K562 (cell line): ENCODE results near the gene PRRC2B. TPM values are rescaled to one million over a fixed set of nuclear protein-coding genes. Genes with fewer than 3 reads are reported as not detected.
"Not testable (repeated sequence)": the region's sequence is repeated elsewhere in the genome, so short reads cannot be mapped to it uniquely, and the experiment has no call there.

Experiments used
- ATAC-seq: fragments of 200-7000 bp; cut with Tn5 transposase; 3 replicates; pipeline ENCODE4 v1.9.1; 2020; ENCODE audit warnings: moderate library complexity
- BruUV-seq: library from RNA; stranded (reverse); fragments of 400-500 nt; replicated peaks from 2 replicates; lab custom pipeline; 2021; lab: Mats Ljungman, UMichigan
- CTCF ChIA-PET: fragments of 300-600 bp; formaldehyde crosslinking; extraction: SDS; loops from one replicate; lab custom pipeline; 2021; ENCODE audit warnings: low intra/inter-chr PET ratio; lab: Yijun Ruan, JAX
- POLR2A ChIA-PET: fragments of 300-600, 350-650 bp; sonication (Branson Sonifier 250); formaldehyde crosslinking; extraction: SDS; loops from one replicate; lab custom pipeline; 2021; ENCODE audit warnings: antibody characterized with exemption, inconsistent platforms; lab: Yijun Ruan, JAX
- DNase-seq, 4 experiments: peaks; one replicate each; pipeline versions ENCODE4 v3.0.0 to v3.0.0-alpha.2; 2011 to 2018; ENCODE audit warnings: low spot score in 3 of 4, mixed read lengths in 3 of 4; ENCODE audit errors: extremely low read depth in 1 of 4
- FAIRE-seq: peaks from 2 replicates; lab custom pipeline; 2011; peaks lifted over from hg19 to GRCh38; lab: Jason Lieb, UNC
- H2AFZ ChIP-seq: 2 replicates; pipeline ENCODE4 v1.6.0; 2011; ENCODE audit warnings: low read depth, low read length, control low read depth, inconsistent platforms
- H3K27ac ChIP-seq: fragments of 200-600 bp; 3 replicates; pipeline ENCODE4 v1.8.0; 2011; ENCODE audit warnings: low read depth, mild to moderate bottlenecking, control low read depth, inconsistent platforms, low read length, moderate library complexity, mixed read lengths; ENCODE audit errors: extremely low read depth
- H3K27me3 ChIP-seq, 2 experiments: fragments of 300-600 bp in 1 of 2; 2 replicates in 1 of 2; 3 replicates in 1 of 2; pipeline versions ENCODE4 v1.6.0 to v1.8.0; 2011; ENCODE audit warnings: inconsistent platforms in 2 of 2, low read length in 2 of 2, mild to moderate bottlenecking in 1 of 2, mixed read lengths in 1 of 2, moderate library complexity in 1 of 2; ENCODE audit not compliant: control insufficient read depth in 2 of 2, insufficient read depth in 2 of 2
- H3K36me3 ChIP-seq: fragments of 300-600 bp; 3 replicates; pipeline ENCODE4 v1.8.0; 2011; ENCODE audit warnings: mild to moderate bottlenecking, low read length, inconsistent platforms; ENCODE audit not compliant: control insufficient read depth, insufficient read depth
- H3K4me1 ChIP-seq, 2 experiments: fragments of 200-600 bp in 1 of 2; replicated peaks in 1 of 2; 2 replicates in 1 of 2; 3 replicates in 1 of 2; pipeline versions ENCODE4 v1.5.1 to v1.8.0; 2011; ENCODE audit warnings: inconsistent platforms in 2 of 2, low read length in 2 of 2, mild to moderate bottlenecking in 1 of 2, mixed read lengths in 1 of 2, moderate library complexity in 1 of 2; ENCODE audit not compliant: control insufficient read depth in 2 of 2, insufficient read depth in 2 of 2
- H3K4me2 ChIP-seq: 2 replicates; pipeline ENCODE4 v1.6.1; 2011; ENCODE audit warnings: low read length, control low read depth, inconsistent platforms, mixed read lengths; ENCODE audit not compliant: insufficient read depth
- H3K4me3 ChIP-seq: fragments of 200-600 bp; sonication (generic), shearing (Covaris generic); 2 replicates; pipeline ENCODE4 v1.5.1; 2016; ENCODE audit warnings: control low read depth, inconsistent platforms
- H3K79me2 ChIP-seq: fragments of 200-600 bp; 3 replicates; pipeline ENCODE4 v1.8.0; 2011; ENCODE audit warnings: low read length, inconsistent platforms; ENCODE audit not compliant: control insufficient read depth, insufficient read depth
- H3K9ac ChIP-seq, 2 experiments: 2 replicates each; pipeline versions ENCODE4 v1.6.0 to v1.6.1; 2011; ENCODE audit warnings: low read depth in 2 of 2, low read length in 2 of 2, control low read depth in 1 of 2, inconsistent platforms in 1 of 2, mild to moderate bottlenecking in 1 of 2, mixed read lengths in 1 of 2; ENCODE audit not compliant: insufficient read depth in 1 of 2
- H3K9me1 ChIP-seq: one replicate; pipeline ENCODE4 v1.6.0; 2011; ENCODE audit warnings: inconsistent platforms, mild to moderate bottlenecking, low read length, moderate library complexity; ENCODE audit not compliant: control insufficient read depth, insufficient read depth
- H3K9me3 ChIP-seq: replicated peaks from 2 replicates; pipeline ENCODE4 v1.5.1; 2011; ENCODE audit warnings: low read depth, low read length, inconsistent platforms; ENCODE audit not compliant: control insufficient read depth, insufficient read depth
- H4K20me1 ChIP-seq: replicated peaks from 2 replicates; pipeline ENCODE4 v1.6.1; 2011; ENCODE audit warnings: low read length, inconsistent platforms, mixed read lengths; ENCODE audit not compliant: control insufficient read depth, insufficient read depth
- CREB3 ChIP-seq: fragments of 450-650 bp; conservative IDR thresholded peaks from 2 replicates; pipeline ENCODE4 v1.6.1; 2016; ENCODE audit warnings: missing genetic modification characterization, low read depth, mild to moderate bottlenecking, missing compliant biosample characterization, moderate library complexity
- FOXK2 ChIP-seq, 2 experiments: fragments of 450-650 bp; IDR thresholded peaks in 1 of 2; conservative IDR thresholded peaks in 1 of 2; 2 replicates each; pipeline ENCODE4 v1.6.1; 2016; ENCODE audit warnings: low read depth in 2 of 2, mild to moderate bottlenecking in 1 of 2
- MNT ChIP-seq, 2 experiments: fragments of 450-650 bp; conservative IDR thresholded peaks; 2 replicates each; pipeline ENCODE4 v1.6.1; 2017; ENCODE audit warnings: mild to moderate bottlenecking in 2 of 2, moderate library complexity in 2 of 2
- POLR2AphosphoS5 ChIP-seq: IDR thresholded peaks from 2 replicates; pipeline ENCODE4 v1.6.1; 2011; ENCODE audit warnings: mild to moderate bottlenecking, low read depth, low read length, moderate library complexity; ENCODE audit not compliant: control insufficient read depth, insufficient read depth
- PYGO2 ChIP-seq: fragments of 450-650 bp; IDR thresholded peaks from 2 replicates; pipeline ENCODE4 v1.6.1; 2016; ENCODE audit warnings: mild to moderate bottlenecking, missing genetic modification characterization, moderate library complexity, missing compliant biosample characterization
- RBM17 ChIP-seq: fragments of 200-400 bp; formaldehyde crosslinking; IDR thresholded peaks from 2 replicates; pipeline ENCODE4 v1.6.1; 2017; ENCODE audit warnings: low read depth, mild to moderate bottlenecking, low read length, borderline replicate concordance
- SRSF7 ChIP-seq: fragments of 200-400 bp; formaldehyde crosslinking; optimal IDR thresholded peaks from 2 replicates; pipeline ENCODE3; 2017; ENCODE audit warnings: mild to moderate bottlenecking, low read depth, low read length
- TRIM24 ChIP-seq, 2 experiments: fragments of 450-650 bp; IDR thresholded peaks; 2 replicates each; pipeline ENCODE4 v1.6.1; 2016
- ZBTB9 ChIP-seq: fragments of 450-650 bp; formaldehyde crosslinking; IDR thresholded peaks from 2 replicates; pipeline ENCODE4 v1.4.0; 2020; ENCODE audit warnings: mild to moderate bottlenecking, moderate library complexity
- ZNF354B ChIP-seq: fragments of 250-450 bp; sonication (Bioruptor Pico); IDR thresholded peaks from 2 replicates; pipeline ENCODE4 v1.4.0; 2020
- ZNF740 ChIP-seq, 3 experiments: fragments of 200-800 bp in 1 of 3; sonication (Bioruptor generic) in 1 of 3; sonication (generic) in 1 of 3; formaldehyde crosslinking in 1 of 3; IDR thresholded peaks; 2 replicates each; pipeline versions ENCODE4 v1.6.1 to v1.8.0; 2016 to 2022; ENCODE audit warnings: mild to moderate bottlenecking in 2 of 3, missing compliant biosample characterization in 2 of 3, missing genetic modification characterization in 2 of 3, missing genetic modification reagents in 1 of 3
- WGBS: fragments of 100-300 bp; shearing (Covaris generic); methylation state at CpG from one replicate; pipeline ENCODE4 v1.1.6; 2016; ENCODE audit warnings: low coverage, mixed read lengths; ENCODE audit not compliant: insufficient coverage; ENCODE audit errors: missing lambda C conversion rate; 5-methylcytosine and 5-hydroxymethylcytosine counted together
- in situ Hi-C: fragments of 300-500 bp; cut with MboI; formaldehyde crosslinking; loops from 4 replicates; pipeline ENCODE4 v1.15.0; 2018; ENCODE audit warnings: inconsistent platforms, mixed read lengths
- intact Hi-C: fragments of 100-400 bp; cut with micrococcal nuclease; formaldehyde crosslinking; loops from 2 replicates; pipeline ENCODE4 v1.14.2; 2022
- polyA plus RNA-seq, 8 experiments: library from polyadenylated mRNA; depleted of rRNA in 4 of 8; stranded (reverse) in 5 of 8; unstranded in 3 of 8; fragments of >200 nt; fragmentation: Nextera tagmentation in 2 of 8; fragmentation: Illumina TruSeq in 1 of 8; extraction: Ambion mirVana in 2 of 8; extraction: Trizol in 1 of 8; gene quantifications; 2 replicates each; pipeline versions ENCODE4 v1.2.1 to v1.2.3, GENCODE V29; 2011 to 2014; ENCODE audit warnings: inconsistent platforms in 1 of 8, missing spikeins in 1 of 8
- total RNA-seq, 7 experiments: library from RNA; depleted of rRNA in 6 of 7; stranded (reverse); fragments of >200 nt in 6 of 7; fragmentation: Illumina TruSeq in 2 of 7; extraction: Trizol in 2 of 7; gene quantifications; 2 replicates each; pipeline versions ENCODE4 v1.2.1 to v1.2.3, GENCODE V29; 2011 to 2021; ENCODE audit warnings: low replicate concordance in 1 of 7

PRRC2B gene
- total and polyA plus RNA-seq, 9 of the 15 experiments (the other 6 are each of a cell fraction or from before 2014, with no cell fraction given) = 0.34 to 125 (median 30.9) TPM

- TF ChIP-seq ZNF740 (CRISPR knock-in tag; IDR thresholded peaks at IDR 0.05) = not testable (repeated sequence)
- 0 out of 4 replicates have a peak, but pooled peaks of 1 of the 2 experiments have one; percentile 47 for TF ChIP-seq ZNF740 (tag; IDR thresholded peaks at IDR 0.05)
- TF ChIP-seq CREB3 = peak; percentile 95
- TF ChIP-seq MNT (conservative IDR thresholded peaks at IDR 0.05) = 0 out of 4 replicates have a peak, but pooled peaks of 1 of the 2 experiments have one; percentile 31
Observed at GRCh38 chr9:131356479-131356878, 37.4 kb upstream of the PRRC2B start (continued).

- Histone ChIP-seq H3K4me1 (peaks cover 15 to 18% of the 10 kb centered on the region in 2 experiments), H3K9me3 (no peaks in the 10 kb centered on the region), H4K20me1 (no peaks in the 10 kb centered on the region), H3K27ac (no peak overlapping the region), H3K9ac (no peak overlapping the region), H3K4me3 (no peak overlapping the region), H3K4me2 (no peak overlapping the region), H3K9me1 (no peaks in the 10 kb centered on the region), H3K79me2 (no peaks in the 10 kb centered on the region), H2AFZ (no peak overlapping the region), H3K27me3 (no peaks in the 10 kb centered on the region)
- POLR2A ChIA-PET = interaction anchor here (0.5 to 1.7 kb wide), 2 partner anchors 14 to 38 kb away, joined by 3 to 7 read pairs; no protein-coding TSS in a partner anchor
- no TSS peak for BruUV-seq
- WGBS = 77% methylated on average over 10 of the region's 10 CpGs
- FAIRE-seq (no peak), ATAC-seq (no peak)
- intact Hi-C loops = no loop called here
- TF ChIP-seq FOXK2 (conservative IDR thresholded peaks at IDR 0.05 in 1 of 2, IDR thresholded peaks at IDR 0.05 in 1 of 2; ENCODE audit: low read depth in 2 of 2) (no peak), POLR2AphosphoS5 (no peak), ZBTB9 (no peak), ZNF354B (no peak), RBM17 (no peak), TRIM24 (IDR thresholded peaks at IDR 0.05) (no peak), PYGO2 (no peak), SRSF7 (no peak)
- TF ChIP-seq, all 486 proteins: peak for 0
- H3K36me3 ChIP-seq = no peaks in the 10 kb centered on the region
- in situ Hi-C loops = loop anchor here (5.0 to 10.0 kb wide), 2 partner anchors 116 to 384 kb away; partner anchors contain the start of gene RAPGEF1
- CTCF ChIA-PET = no interaction called here
- DNase-seq = no peak
Observed at GRCh38 chr9:131358556-131358955, 35.3 kb upstream of the PRRC2B start.
